NCI-H2171 (cell line): ENCODE data around the gene HOXC5.

Source experiments
- DNase-seq: peaks from one replicate; lab custom pipeline; 2025; lab: John Stamatoyannopoulos, UW

HOXC5 gene

DNA sequence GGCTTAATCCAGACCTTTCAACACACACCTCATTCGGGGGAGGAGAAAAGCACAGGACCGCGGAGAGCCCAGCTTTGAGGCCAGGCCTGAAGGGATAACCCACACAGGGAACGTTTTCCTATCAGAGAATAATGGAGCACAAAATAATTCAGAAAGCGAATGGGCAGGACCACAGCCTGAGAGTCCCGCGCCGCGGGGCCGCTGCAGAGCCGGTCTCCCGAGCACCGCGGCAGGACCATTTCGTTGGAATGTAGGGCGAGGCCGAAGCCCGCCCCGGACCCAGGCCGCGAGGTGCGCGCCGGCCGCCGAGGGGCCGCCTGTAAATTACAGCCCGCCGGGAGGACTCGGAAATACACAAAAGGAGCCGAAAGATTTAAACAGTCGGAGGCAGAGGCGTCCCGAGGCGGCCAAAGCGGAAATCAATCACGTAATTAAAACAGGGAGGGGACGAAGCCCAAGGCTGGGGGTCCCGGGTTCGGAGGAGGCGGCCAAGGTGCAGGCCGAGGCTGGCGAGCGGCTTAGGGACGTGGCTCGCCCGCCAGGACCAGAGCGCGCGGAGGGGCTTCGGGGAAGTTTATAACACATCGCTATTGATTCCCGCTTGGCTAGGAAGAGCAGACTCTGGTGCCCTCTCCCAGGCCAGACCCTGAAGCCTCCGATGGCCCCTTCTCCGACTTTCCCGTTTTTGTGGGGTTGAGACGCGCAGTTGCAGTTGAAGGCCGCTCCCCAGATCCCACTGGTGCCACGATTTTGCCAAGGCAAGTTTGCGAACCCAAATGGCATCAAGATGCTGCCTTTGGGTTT is 14.5 kb downstream of the HOXC5 start:
- no peak for DNase-seq

DNA sequence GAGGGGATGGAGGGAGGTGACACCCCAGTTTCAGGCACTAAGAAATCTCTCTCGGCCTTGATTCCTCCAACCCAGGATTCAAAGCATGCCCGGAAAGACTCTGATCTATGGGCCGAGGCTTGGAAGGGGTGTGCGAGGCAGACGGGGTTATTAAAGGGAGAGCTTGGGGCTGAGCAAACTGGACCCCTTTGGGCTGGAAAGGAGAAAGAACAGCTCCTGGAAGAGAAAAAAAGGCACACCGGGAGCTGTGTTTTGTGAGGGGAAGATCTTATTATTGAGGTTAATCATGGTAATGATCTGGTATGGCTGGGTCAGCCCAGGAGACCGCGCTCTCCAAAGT is 15.1 kb downstream of the HOXC5 start:
- no peak for DNase-seq

DNA sequence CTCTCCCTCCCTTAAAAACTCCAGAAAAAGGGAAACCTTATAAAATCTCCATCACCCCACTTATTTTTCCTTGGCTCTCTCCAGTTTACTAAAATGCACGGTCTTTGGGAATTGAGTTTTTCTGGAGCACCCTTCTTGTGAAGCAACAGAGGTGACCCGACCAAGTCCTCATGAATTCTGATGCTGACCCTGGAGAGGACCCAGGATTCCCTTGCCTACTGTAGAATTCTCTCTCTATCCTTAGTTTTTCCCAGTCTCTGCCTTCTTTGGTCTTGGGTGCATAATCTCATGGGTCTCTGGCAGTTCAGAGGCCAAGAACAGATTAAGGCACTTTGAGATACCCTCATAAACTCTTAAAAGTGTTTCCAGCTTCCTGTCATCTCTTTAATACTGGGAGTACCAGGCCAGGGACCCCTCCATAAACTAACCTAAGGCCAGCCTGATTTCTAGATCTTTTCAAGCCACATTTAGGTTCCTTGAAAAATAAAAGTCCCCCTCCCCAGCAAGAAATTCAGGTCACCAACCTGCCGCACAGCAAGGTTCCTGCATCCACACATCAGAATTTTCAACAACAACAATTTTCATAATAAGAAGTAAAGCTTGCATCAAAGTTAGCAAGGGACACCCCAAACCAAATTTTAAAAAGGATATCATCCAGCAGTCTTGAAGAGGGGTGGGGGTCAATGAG is 15.7 kb downstream of the HOXC5 start:
- no peak for DNase-seq

DNA sequence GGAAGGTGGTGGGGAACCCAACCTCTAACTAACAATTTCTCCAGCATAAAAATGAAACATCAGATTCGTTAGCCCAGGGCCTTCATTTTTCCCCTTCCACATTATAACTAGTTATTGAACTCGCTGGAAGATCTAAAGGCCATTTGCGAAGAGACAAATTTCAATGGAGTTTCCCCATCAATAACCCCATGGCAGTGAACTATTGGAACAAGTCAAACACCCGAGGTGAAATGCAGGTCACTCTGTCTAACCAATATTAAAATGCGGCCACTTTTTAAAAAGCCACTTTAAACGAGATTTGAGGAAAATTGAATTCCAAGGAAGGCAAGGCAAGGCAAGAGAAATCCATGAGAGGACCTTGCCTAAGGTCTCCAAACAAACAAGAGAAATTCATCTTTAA is 16.3 kb downstream of the HOXC5 start:
- DNase-seq: no peak

DNA sequence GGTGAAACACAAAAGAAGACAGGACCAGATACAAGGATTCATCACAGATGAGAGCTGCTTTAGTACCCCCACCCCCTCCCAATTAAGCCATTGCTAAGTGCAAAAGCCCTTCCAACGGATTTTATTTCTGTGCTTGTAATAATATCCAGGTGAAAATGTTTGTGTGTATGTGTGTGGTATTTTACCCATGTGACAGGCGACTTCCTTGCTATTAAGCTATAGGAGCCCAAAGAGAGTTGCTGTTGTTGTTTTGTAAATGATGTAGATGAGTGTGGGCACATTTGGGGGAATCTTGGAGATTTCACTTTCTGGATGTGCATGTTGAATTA is 17.6 kb downstream of the HOXC5 start:
- DNase-seq: no peak

DNA sequence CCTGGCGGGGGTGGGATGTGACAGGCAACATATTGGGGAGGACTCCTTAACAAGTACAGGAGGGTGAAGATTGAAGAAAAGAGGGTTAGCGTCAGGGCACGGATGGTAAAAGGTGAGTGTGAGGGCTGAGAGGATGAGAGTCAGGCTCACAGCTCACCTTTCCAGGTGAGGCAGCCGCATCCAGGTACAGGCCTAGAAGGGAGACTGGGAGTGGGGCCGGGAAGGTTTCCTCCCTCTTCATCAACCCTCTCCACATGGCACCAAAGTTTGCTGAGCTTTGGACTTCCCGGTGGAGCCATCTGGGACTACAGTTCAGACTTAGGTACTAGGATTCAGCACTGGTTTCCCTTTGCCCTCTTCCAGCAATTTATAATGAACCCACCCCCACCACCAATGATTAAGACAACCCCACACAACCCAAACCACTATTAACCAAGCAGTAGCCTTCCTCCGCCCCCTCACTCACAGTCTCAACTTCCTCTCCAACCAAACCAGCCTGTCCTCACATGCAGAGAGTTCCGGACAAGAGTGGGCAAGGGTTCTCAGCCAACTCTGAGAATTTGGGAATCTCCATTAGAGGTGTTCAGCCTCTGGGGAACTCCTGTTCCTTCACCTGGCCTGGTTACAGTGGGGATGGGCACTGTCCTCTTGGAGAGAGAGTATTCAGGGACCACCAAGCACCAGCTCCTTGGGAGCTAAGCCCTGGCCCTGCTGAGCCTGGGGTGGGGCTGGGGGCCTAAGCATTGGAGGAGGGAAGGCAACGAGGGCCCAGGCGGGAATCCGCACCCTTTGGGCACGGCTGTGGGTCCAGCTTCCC is 18.4 kb downstream of the HOXC5 start:
- no peak for DNase-seq

DNA sequence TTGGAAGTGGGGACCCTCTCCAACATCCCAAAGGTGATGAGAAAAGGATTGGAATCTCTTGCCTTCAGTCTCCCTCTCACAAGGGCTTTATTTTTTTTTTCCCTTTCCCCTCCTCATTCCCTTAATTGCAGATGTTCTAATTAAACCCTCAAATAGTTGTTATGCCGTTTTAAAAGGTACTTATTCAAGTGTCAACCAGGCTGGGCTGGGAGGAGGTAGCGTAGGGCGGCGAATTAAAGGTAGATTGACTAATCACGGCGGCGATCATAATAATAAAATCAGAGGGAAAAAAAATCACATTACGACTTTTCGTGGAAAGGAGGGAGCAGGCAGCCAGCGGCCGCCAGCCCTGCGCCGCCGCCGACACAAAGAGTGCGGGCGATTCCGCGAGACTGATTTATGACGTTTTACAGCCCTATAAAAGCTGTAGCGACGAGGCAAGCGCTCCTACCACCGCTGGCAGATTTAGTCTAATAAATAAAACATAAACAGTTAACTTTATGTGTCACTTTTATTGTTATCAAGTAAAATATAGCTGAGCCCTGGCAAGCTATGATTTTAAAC is 19.1 kb downstream of the HOXC5 start:
- DNase-seq: no peak

DNA sequence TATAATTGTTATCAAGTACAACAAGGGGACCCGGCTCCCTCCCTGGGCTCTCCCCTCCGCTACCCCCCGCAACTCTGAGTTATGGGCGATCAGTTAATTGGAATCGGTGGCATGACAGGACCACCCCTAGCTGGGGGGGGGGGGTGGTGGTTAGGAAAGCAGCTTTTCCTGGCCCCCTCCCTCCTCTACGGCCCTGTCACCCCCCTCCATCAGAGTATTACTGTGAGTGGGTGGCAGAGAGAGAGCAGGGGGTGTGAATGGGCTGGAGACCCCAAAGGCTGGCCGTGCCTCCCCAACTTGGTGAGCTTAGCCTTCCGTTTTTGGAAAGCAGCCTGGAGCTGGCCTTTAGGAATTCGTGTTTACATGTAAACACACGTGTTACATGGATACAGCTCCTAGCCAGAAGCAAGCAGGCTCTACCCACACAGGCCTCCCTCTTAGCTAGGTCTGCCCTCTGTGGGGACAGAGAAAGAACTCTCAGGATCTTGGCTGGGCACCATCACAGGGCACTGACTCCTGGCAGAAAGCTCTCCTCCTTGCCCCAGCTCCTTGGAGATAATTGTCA is 19.7 kb downstream of the HOXC5 start:
- DNase-seq: no peak

DNA sequence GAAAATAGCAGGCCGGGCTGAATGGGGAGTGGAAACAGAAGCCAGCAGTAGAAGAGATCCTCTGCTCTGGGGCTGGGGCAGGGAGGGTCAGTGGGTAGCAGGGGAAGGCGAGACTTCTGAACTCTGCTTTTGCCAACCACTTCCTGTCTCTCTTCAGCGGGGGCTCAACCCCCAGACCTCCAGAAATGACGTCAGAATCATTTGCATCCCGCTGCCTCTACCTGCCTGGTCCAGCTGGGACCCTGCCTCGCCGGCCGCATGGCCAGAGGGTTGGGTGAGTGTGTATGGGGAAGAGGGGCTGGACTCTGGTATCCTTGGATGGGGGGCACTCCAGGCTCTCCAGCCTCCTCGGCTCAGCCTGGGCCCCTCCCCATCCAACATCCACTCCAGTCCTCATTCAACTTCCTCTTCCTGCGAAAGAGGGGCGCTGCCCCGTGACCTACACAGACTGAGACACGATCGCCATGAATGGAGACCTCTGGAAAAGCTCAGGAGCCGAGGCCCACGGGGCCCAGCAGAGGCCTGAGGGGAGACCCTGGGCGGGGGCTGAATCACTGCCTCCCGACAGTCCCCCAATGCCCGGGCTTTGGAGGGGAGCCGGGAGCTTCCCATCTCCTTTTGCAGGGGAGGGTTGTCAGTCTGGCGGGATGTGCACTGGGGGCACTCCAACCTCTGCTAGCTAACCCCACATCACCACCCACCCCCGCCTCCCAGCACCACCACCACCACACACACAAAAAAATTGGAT is 20.3 kb downstream of the HOXC5 start:
- no peak for DNase-seq

DNA sequence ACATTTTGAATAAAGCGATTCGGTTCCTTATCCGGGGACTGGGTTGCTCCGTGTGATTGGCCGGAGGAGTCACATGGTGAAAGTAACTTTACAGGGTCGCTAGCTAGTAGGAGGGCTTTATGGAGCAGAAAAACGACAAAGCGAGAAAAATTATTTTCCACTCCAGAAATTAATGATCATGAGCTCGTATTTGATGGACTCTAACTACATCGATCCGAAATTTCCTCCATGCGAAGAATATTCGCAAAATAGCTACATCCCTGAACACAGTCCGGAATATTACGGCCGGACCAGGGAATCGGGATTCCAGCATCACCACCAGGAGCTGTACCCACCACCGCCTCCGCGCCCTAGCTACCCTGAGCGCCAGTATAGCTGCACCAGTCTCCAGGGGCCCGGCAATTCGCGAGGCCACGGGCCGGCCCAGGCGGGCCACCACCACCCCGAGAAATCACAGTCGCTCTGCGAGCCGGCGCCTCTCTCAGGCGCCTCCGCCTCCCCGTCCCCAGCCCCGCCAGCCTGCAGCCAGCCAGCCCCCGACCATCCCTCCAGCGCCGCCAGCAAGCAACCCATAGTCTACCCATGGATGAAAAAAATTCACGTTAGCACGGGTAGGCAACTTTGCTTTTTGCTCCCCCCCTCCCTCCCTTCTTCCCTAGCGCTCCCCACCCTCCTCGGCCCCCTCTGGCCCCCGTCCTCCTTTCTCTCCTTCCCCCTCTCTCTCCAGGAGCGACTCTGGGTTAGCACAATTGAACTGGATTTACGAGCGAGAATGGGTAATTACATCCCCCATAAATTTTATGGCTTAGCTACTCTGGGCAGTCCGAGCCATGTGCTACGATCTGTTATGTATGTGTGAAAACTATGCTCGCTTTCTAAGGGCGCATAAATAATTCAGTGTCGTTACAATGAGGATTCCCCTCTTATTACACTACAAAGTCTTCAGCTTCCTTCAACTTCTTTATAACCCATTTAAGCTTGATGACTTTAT is 21.2 kb downstream of the HOXC5 start, which contains the start of gene HOXC4:
TSS of gene HOXC4 (plus strand) at position 85 of the 991 bp plus-strand sequence. CDS start at position 173, 88 bp downstream.
- DNase-seq: no peak

DNA sequence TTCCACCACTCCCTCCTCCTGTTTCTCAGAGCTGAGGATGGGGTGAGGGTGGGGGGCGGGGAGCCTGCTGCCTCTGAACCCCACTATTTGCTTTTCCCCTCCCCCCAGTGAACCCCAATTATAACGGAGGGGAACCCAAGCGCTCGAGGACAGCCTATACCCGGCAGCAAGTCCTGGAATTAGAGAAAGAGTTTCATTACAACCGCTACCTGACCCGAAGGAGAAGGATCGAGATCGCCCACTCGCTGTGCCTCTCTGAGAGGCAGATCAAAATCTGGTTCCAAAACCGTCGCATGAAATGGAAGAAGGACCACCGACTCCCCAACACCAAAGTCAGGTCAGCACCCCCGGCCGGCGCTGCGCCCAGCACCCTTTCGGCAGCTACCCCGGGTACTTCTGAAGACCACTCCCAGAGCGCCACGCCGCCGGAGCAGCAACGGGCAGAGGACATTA is 21.9 kb downstream of the HOXC5 start:
- DNase-seq: no peak

DNA sequence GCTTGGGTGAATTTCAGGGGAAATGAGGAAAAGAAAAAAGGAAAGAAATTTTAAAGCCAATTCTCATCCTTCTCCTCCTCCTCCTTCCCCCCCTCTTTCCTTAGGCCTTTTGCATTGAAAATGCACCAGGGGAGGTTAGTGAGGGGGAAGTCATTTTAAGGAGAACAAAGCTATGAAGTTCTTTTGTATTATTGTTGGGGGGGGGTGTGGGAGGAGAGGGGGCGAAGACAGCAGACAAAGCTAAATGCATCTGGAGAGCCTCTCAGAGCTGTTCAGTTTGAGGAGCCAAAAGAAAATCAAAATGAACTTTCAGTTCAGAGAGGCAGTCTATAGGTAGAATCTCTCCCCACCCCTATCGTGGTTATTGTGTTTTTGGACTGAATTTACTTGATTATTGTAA is 22.7 kb downstream of the HOXC5 start:
- DNase-seq: no peak

DNA sequence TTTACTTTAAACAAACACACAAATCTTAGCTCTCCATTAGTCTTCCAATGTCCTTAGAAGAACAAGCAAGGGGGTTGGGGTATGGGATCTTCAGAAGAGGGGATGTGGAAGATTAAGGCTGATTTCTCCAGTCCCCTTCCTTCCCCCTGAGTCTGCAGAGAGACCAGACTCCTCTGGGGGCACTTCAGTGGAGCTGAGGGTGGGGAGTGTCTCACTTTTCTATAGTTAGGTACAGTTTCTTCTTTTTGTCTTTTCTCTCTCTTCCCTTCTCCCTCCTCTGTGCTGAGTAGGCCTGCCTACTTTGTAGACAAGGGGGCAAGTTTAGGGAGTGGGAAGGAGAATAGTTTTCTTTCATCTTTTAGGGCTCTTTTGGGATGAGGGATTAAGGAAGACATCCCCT is 23.3 kb downstream of the HOXC5 start:
- DNase-seq: no peak

DNA sequence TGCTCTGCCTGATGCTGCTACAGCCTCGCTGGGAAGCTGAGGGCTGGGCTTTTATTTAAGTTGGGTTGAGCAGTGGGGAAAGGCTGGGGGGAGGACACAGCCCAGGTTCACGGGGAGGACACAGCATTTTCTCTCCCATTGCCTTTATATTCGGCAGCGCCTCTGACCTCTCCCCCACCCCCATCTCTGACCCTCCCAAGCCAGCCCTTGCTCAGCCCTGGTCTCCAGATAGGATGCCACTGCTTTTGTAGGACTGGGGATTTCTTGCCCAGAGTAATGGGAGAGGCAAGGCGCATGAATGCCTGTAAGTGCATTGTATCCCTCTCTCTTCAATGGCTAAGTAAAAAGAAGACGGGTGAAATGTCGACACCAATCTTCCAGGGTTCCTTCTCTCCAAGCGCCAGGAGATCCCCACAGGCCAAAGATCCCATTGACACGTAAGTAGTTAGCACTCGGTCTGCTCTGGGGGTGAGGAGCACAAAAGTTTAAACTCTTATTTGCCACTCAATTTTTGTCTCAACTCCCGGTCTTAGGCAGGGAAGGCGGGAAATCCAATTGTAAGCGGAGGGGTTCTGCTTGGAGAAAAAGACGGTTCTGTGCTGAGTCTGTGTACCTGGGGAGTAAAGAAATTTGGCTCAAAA is 25.4 kb downstream of the HOXC5 start:
- DNase-seq: no peak

DNA sequence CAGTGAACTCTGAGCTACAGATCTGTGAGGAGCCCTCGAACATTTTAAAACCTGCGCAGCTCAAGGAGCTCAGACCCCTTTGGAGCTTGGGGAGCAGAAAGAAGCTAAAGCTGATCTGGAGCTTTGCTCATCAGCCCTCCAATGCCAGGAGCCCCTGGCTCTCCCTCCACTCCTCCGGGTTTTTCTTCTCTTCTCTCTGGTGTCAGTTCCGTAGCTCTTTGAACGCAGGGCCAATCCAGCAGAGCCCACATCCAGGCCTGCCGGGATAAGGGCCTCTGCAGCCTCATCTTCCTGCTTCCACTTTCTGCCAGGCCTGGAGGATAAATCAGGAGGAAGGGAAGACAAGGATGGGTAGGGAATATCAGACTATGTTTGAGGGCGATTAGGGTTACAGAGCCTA is 26.8 kb downstream of the HOXC5 start:
- DNase-seq: no peak

DNA sequence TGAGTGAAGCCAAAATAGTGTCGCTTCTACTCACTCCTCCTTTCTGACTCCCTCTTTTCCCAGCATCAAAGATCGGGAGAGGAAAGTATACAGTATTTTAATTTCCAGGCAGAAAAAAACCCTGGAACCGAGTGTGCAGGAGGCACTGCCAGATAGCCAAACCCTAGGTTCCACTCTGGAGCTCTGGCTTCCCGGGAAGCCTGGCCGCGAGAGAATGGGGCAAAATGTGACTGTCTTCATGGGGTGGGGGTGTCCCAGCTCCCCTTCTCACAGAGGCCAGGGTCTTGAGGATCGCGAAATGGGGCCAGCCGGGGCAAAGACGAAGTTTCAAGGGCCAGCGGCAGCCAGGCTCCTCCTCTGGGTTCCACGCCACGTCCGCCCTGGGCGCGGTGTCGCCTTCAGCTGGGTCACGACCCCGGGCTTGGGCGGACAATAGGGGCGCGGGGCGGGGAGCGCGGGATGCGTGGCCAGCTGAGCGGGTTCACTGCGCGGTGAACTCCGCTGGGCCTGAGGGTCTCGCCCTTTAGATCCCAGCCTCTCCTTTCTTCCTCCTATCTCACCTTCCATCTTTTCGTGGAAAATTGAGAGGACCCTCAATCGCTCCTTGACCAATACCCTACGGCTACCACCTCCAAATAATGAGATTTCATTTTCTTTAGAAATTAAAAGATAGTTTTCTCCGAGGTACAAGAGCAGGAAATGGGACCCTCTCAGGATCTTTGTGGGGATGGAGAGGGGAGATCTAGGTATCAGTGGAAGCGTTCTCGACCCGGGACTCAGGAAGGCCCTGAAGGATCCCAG is 27.5 kb downstream of the HOXC5 start:
- no peak for DNase-seq

DNA sequence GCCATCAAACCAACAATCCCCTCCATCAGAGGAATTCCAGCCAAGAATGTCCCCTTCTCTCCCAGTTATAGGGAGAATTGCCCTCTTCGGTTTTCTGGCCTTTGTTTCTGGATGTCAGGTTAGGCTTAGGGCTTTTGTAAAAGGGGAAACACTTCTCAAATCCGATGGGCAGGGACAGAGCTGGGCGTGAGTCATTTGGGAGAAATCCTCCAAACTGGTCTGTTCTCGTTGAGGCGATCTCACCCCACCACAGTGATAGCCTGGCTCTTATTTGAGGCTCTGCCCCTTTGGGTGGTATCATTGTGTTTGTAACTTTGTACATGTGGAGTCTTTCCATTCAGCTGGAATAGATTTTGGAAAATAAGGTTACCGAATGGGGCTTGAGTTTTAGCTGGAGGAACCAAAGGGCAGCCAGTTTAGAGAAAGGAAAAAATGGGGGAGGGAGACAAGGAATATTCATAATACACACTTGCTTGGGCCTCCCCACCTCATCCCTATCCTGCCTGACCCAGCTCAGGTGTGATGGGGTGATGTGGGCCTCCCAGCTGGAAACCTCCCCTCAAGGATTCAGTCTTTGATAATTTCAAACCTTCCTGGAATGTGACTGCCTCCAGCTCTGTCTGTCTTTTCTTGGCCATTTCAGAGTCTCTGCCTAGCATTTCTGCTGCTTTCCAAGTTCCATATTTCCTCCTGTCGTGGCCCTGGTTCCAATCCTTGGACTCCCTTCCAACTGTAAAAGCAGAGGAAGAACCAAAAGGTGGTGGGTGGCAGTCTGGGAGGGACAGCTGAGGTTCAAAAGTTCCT is 28.3 kb downstream of the HOXC5 start:
- DNase-seq: no peak

DNA sequence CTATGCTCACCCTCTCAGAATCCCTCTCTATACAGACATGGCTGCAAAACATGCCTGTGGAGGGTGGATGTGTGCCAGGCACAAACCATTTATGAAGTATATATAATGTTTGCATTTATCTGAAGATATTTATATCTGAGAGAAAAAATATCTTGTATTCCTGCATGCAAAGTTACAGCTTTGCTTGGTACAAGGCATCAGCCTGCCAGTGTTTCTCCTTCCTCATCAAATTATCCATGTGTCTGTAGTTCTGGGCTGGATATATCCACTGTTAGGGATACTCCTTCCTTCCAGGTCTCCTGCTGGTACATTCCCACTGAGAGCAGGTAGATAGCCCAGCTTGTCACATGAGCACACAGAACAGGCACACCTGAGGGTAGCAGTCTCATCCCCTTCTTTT is 32.8 kb downstream of the HOXC5 start:
- DNase-seq: no peak
